Nephron progenitor cell (in vitro differentiated cells): ENCODE measurements around the gene RASAL2.

Experiments used
- DNase-seq: peaks from one replicate; pipeline ENCODE4 v3.0.0; 2021
- H3K27ac Mint-ChIP-seq: 2 replicates; pipeline ENCODE4 v1.8.0; 2021; ENCODE audit warnings: mild to moderate bottlenecking, moderate library complexity, mixed read lengths
- H3K27me3 Mint-ChIP-seq: 2 replicates; pipeline ENCODE4 v1.8.0; 2021; ENCODE audit warnings: mild to moderate bottlenecking, low read depth, mixed read lengths; ENCODE audit not compliant: poor library complexity
- H3K36me3 Mint-ChIP-seq: 2 replicates; pipeline ENCODE4 v1.8.0; 2021; ENCODE audit warnings: low read depth, mixed read lengths
- H3K4me1 Mint-ChIP-seq: 2 replicates; pipeline ENCODE4 v1.8.0; 2021; ENCODE audit warnings: mixed read lengths
- H3K4me3 Mint-ChIP-seq: 2 replicates; pipeline ENCODE4 v1.8.0; 2021; ENCODE audit warnings: mild to moderate bottlenecking, moderate library complexity, mixed read lengths
- H3K9me3 Mint-ChIP-seq: 2 replicates; pipeline ENCODE4 v1.8.0; 2021; ENCODE audit warnings: mild to moderate bottlenecking, moderate library complexity, mixed read lengths
- TF ChIP-seq, protein P1 (sequence below): fragments of 200-600 bp; sonication (generic); IDR thresholded peaks from 2 replicates; pipeline ENCODE4 v1.5.0; 2021; ENCODE audit warnings: antibody characterized with exemption

The RASAL2 gene

GRCh38 chr1:178464141-178464540 is 370.2 kb downstream of the RASAL2 start:
- no peak overlapping the region for H3K27ac Mint-ChIP-seq
- TF ChIP-seq, protein P1, sequence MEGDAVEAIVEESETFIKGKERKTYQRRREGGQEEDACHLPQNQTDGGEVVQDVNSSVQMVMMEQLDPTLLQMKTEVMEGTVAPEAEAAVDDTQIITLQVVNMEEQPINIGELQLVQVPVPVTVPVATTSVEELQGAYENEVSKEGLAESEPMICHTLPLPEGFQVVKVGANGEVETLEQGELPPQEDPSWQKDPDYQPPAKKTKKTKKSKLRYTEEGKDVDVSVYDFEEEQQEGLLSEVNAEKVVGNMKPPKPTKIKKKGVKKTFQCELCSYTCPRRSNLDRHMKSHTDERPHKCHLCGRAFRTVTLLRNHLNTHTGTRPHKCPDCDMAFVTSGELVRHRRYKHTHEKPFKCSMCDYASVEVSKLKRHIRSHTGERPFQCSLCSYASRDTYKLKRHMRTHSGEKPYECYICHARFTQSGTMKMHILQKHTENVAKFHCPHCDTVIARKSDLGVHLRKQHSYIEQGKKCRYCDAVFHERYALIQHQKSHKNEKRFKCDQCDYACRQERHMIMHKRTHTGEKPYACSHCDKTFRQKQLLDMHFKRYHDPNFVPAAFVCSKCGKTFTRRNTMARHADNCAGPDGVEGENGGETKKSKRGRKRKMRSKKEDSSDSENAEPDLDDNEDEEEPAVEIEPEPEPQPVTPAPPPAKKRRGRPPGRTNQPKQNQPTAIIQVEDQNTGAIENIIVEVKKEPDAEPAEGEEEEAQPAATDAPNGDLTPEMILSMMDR: no peak
- no peaks in the 10 kb centered on the region for H3K27me3 Mint-ChIP-seq
- H3K9me3 Mint-ChIP-seq: no peaks in the 10 kb centered on the region
- H3K36me3 Mint-ChIP-seq: peaks cover 31% of the 10 kb centered on the region
- H3K4me1 Mint-ChIP-seq: peaks cover 9% of the 10 kb centered on the region
- no peak for DNase-seq
- H3K4me3 Mint-ChIP-seq: no peak overlapping the region

- TF ChIP-seq, protein P1: no peak
- Mint-ChIP-seq H3K9me3 (no peaks in the 10 kb centered on the region), H3K27ac (no peak overlapping the region), H3K36me3 (peaks cover 31% of the 10 kb centered on the region), H3K4me1 (peaks cover 12% of the 10 kb centered on the region), H3K27me3 (no peaks in the 10 kb centered on the region), H3K4me3 (no peak overlapping the region)
- DNase-seq: no peak
Observed at GRCh38 chr1:178464566-178464965, 370.7 kb downstream of the RASAL2 start.

DNA sequence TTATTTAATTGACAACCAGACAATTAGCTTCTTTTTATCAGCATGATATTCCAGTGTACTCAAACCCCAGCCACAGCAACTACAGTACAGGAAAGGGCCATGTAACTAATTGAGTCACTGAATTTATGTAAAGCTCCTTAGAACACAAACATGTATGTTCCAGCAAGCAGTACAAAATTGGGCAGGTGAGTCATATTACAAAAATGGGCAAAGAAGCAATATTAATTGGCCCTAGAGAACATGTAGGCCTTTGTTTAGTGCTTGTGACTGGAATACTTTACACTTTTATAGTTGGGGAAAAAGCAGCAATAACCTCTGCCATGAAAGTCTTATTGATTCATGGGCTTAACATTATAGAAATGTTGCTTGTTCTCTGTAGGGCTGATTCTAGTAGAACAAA is 371.1 kb downstream of the RASAL2 start:
- H3K4me3 Mint-ChIP-seq: no peak overlapping the region

DNA sequence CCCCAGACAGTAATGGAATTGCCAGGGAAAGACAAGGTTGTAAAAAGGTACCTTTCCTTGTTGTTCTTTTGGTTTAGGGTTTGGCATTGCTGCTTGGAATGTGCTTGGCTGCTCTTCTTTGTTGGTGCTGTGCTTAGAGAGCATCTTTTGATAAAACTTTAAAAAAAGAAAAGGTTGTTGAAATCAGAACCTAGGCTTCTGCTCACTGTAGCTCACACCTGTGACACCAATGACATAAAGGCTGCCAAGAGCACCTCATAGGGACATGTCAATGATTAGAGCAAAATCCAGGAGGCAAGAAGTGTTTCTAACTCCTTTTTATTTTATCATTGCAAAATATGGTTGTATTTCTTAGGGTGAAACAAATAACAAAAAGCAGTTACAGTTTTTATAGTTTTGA is 373.9 kb downstream of the RASAL2 start:
- TF ChIP-seq, protein P1: no peak
- no peak overlapping the region for H3K27ac Mint-ChIP-seq
- DNase-seq: no peak
- peaks cover 39% of the 10 kb centered on the region for H3K4me1 Mint-ChIP-seq
- H3K9me3 Mint-ChIP-seq: no peaks in the 10 kb centered on the region
- H3K36me3 Mint-ChIP-seq: peaks cover 31% of the 10 kb centered on the region
- H3K27me3 Mint-ChIP-seq: no peaks in the 10 kb centered on the region
- no peak overlapping the region for H3K4me3 Mint-ChIP-seq

More for the DNA sequence above, 371.1 kb downstream of the RASAL2 start:
- no peaks in the 10 kb centered on the region for H3K9me3 Mint-ChIP-seq
- H3K4me1 Mint-ChIP-seq: peaks cover 13% of the 10 kb centered on the region
- TF ChIP-seq, protein P1: no peak
- peaks cover 31% of the 10 kb centered on the region for H3K36me3 Mint-ChIP-seq
- no peak overlapping the region for H3K27ac Mint-ChIP-seq
- H3K27me3 Mint-ChIP-seq: no peaks in the 10 kb centered on the region
- DNase-seq: no peak

- Mint-ChIP-seq H3K36me3 (peaks cover 38% of the 10 kb centered on the region), H3K27me3 (no peaks in the 10 kb centered on the region), H3K9me3 (no peaks in the 10 kb centered on the region), H3K27ac (peak overlapping the region; percentile 41), H3K4me1 (peaks cover 39% of the 10 kb centered on the region), H3K4me3 (no peak overlapping the region)
- peak; percentile 46 for DNase-seq
- TF ChIP-seq, protein P1: no peak
Observed at GRCh38 chr1:178470411-178470960, 376.6 kb downstream of the RASAL2 start.

DNA sequence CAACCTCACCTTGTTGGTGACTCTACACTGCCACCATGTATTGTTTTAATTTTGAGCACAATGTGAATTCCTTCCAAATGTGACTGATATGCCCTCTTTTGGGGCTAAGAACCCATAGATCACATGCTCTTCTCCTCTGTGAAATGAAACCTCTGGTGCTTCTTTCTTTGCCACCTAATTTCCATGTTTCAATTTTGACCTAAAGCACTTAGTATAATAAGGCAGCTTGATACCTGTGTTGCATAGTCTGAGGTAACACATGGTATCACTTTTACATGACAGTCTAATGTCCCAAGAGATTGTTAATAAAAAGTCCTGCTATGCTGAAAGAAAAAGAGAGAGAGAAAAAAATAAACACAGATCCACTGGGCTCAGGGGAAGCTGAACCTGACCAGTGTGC is 378.6 kb downstream of the RASAL2 start:
- H3K27ac Mint-ChIP-seq: peak overlapping the region; percentile 45
- TF ChIP-seq, protein P1: no peak
- DNase-seq: no peak
- peaks cover 39% of the 10 kb centered on the region for H3K4me1 Mint-ChIP-seq
- no peak overlapping the region for H3K4me3 Mint-ChIP-seq
- peaks cover 20% of the 10 kb centered on the region for H3K36me3 Mint-ChIP-seq
- H3K27me3 Mint-ChIP-seq: no peaks in the 10 kb centered on the region
- H3K9me3 Mint-ChIP-seq: no peaks in the 10 kb centered on the region
